GM12878 (cell line): ENCODE results near the gene MYH9. TPM values are rescaled to one million over a fixed set of nuclear protein-coding genes. Genes with fewer than 3 reads are reported as not detected.

Experiments
- ATAC-seq: fragments of 200-7000 bp; cut with Tn5 transposase; 3 replicates; pipeline ENCODE4 v1.9.1; 2020; ENCODE audit warnings: mild to moderate bottlenecking, moderate library complexity
- BruUV-seq: library from RNA; stranded (reverse); fragments of 400-500 nt; replicated peaks from 2 replicates; lab custom pipeline; 2021; lab: Mats Ljungman, UMichigan
- CTCF ChIA-PET: fragments of 300-600 bp; sonication (Branson Sonifier 250); formaldehyde crosslinking; extraction: SDS; loops from one replicate; lab custom pipeline; 2021; ENCODE audit warnings: inconsistent platforms; lab: Yijun Ruan, JAX
- POLR2A ChIA-PET: fragments of 350-600 bp; formaldehyde crosslinking; extraction: SDS; loops from one replicate; lab custom pipeline; 2021; ENCODE audit warnings: inconsistent platforms; lab: Charles Lee
- RAD21 ChIA-PET: fragments of 300-600 bp; sonication (Branson Sonifier 250); formaldehyde crosslinking; loops from one replicate; lab custom pipeline; 2023; ENCODE audit warnings: antibody characterized with exemption; ENCODE audit not compliant: unreplicated experiment; lab: Charles Lee
- SMC1A ChIA-PET: fragments of 300-600 bp; sonication (Branson Sonifier 250); formaldehyde crosslinking; loops from one replicate; lab custom pipeline; 2023; ENCODE audit not compliant: unreplicated experiment, uncharacterized antibody; lab: Charles Lee
- DNase-seq: peaks from one replicate; pipeline ENCODE4 v3.0.0-alpha.2; 2011; ENCODE audit warnings: low read depth, low spot score
- FAIRE-seq: peaks from 3 replicates; lab custom pipeline; 2011; peaks lifted over from hg19 to GRCh38; lab: Jason Lieb, UNC
- H2AFZ ChIP-seq: 2 replicates; pipeline ENCODE4 v1.6.0; 2011; ENCODE audit warnings: low read depth, low read length, control low read depth; ENCODE audit not compliant: control insufficient read depth
- H3K27ac ChIP-seq: 2 replicates; pipeline ENCODE4 v1.5.1; 2011; ENCODE audit warnings: control low read depth; ENCODE audit not compliant: control insufficient read depth, insufficient read depth
- H3K27me3 ChIP-seq, 2 experiments: replicated peaks in 1 of 2; 2 replicates each; pipeline versions ENCODE4 v1.6.0 to v1.6.1; 2011; ENCODE audit warnings: low read length in 1 of 2; ENCODE audit not compliant: control insufficient read depth in 2 of 2, insufficient read depth in 2 of 2
- H3K36me3 ChIP-seq, 2 experiments: 2 replicates each; pipeline ENCODE4 v1.5.1; 2011; ENCODE audit warnings: low read length in 1 of 2; ENCODE audit not compliant: control insufficient read depth in 2 of 2, insufficient read depth in 2 of 2
- H3K4me1 ChIP-seq: 2 replicates; pipeline ENCODE4 v1.6.1; 2011; ENCODE audit warnings: mild to moderate bottlenecking, low read length, moderate library complexity, mixed read lengths; ENCODE audit not compliant: control insufficient read depth, insufficient read depth
- H3K4me2 ChIP-seq: 2 replicates; pipeline ENCODE4 v1.6.0; 2011; ENCODE audit warnings: control low read depth; ENCODE audit not compliant: control insufficient read depth, insufficient read depth
- H3K4me3 ChIP-seq: fragments of 200-600 bp; sonication (generic); 2 replicates; pipeline ENCODE4 v1.5.1; 2016
- H3K79me2 ChIP-seq: 2 replicates; pipeline ENCODE4 v1.6.0; 2011; ENCODE audit warnings: low read length; ENCODE audit not compliant: control insufficient read depth, insufficient read depth
- H3K9ac ChIP-seq: 2 replicates; pipeline ENCODE4 v1.8.0; 2011; ENCODE audit warnings: low read length, control low read depth, mixed read lengths; ENCODE audit not compliant: control insufficient read depth, insufficient read depth
- H3K9me3 ChIP-seq: replicated peaks from 3 replicates; pipeline ENCODE4 v1.5.1; 2011; ENCODE audit warnings: mild to moderate bottlenecking, low read length; ENCODE audit not compliant: control insufficient read depth, insufficient read depth
- H4K20me1 ChIP-seq: 2 replicates; pipeline ENCODE4 v1.6.0; 2011; ENCODE audit not compliant: control insufficient read depth, insufficient read depth
- BHLHE40 ChIP-seq, 2 experiments: fragments of 450-650 bp in 1 of 2; IDR thresholded peaks; 2 replicates each; pipeline ENCODE4 v1.6.1; 2011 to 2017; ENCODE audit warnings: low read depth in 2 of 2, borderline replicate concordance in 1 of 2, improper control_type of control experiment in 1 of 2, low read length in 1 of 2, mild to moderate bottlenecking in 1 of 2
- CBX5 ChIP-seq: sonication (generic); IDR thresholded peaks from 2 replicates; pipeline ENCODE4 v1.6.1; 2016; ENCODE audit warnings: low read depth, moderate library complexity, mild to moderate bottlenecking, inconsistent platforms
- EED ChIP-seq: sonication (generic); IDR thresholded peaks from 2 replicates; pipeline ENCODE4 v1.6.1; 2016; ENCODE audit warnings: antibody characterized with exemption, low read depth
- IKZF1 ChIP-seq: fragments of 450-650 bp; conservative IDR thresholded peaks from 2 replicates; pipeline ENCODE4 v1.6.1; 2017; ENCODE audit warnings: antibody characterized with exemption, mild to moderate bottlenecking
- NKRF ChIP-seq: fragments of 450-650 bp; conservative IDR thresholded peaks from 2 replicates; pipeline ENCODE4 v1.6.1; 2017; ENCODE audit warnings: mild to moderate bottlenecking, moderate library complexity
- POLR2AphosphoS5 ChIP-seq: IDR thresholded peaks from 2 replicates; pipeline ENCODE4 v1.6.1; 2011; ENCODE audit warnings: mild to moderate bottlenecking, low read length, inconsistent platforms
- RAD51 ChIP-seq: fragments of 450-650 bp; IDR thresholded peaks from 2 replicates; pipeline ENCODE4 v1.6.1; 2016; ENCODE audit warnings: moderate library complexity, mild to moderate bottlenecking, inconsistent platforms
- RELB ChIP-seq: fragments of 450-650 bp; IDR thresholded peaks from 2 replicates; pipeline ENCODE4 v1.6.1; 2017; ENCODE audit warnings: low read depth, mild to moderate bottlenecking, moderate library complexity
- RUNX3 ChIP-seq: IDR thresholded peaks from 2 replicates; pipeline ENCODE4 v1.6.1; 2012; ENCODE audit warnings: low read length, inconsistent platforms
- SKIL ChIP-seq: fragments of 450-650 bp; IDR thresholded peaks from 2 replicates; pipeline ENCODE4 v1.6.1; 2017; ENCODE audit warnings: mild to moderate bottlenecking, low read depth, inconsistent platforms; ENCODE audit not compliant: poor library complexity, severe bottlenecking
- SREBF2 ChIP-seq: IDR thresholded peaks from 2 replicates; pipeline ENCODE4 v1.6.1; 2012; ENCODE audit warnings: mild to moderate bottlenecking, low read length
- USF1 ChIP-seq: IDR thresholded peaks from 2 replicates; pipeline ENCODE4 v1.6.1; 2011; ENCODE audit warnings: borderline replicate concordance, low read depth, mild to moderate bottlenecking, moderate library complexity, mixed read lengths, low read length; ENCODE audit not compliant: insufficient read depth; ENCODE audit errors: extremely low read length
- whole genome bisulfite sequencing: methylation state at CpG from one replicate; pipeline ENCODE4 v1.1.6; 2016; ENCODE audit warnings: low lambda C conversion rate; ENCODE audit not compliant: insufficient replicate concordance, insufficient coverage; ENCODE audit errors: missing lambda C conversion rate; 5-methylcytosine and 5-hydroxymethylcytosine counted together
- in situ Hi-C: fragments of 300-500 bp; cut with MboI; formaldehyde crosslinking; loops from 9 replicates; pipeline ENCODE4 v1.14.3; 2018; ENCODE audit warnings: mixed read lengths
- intact Hi-C: fragments of 100-400 bp; cut with micrococcal nuclease; formaldehyde crosslinking; loops from one replicate; pipeline ENCODE4 v1.14.2; 2022; ENCODE audit not compliant: unreplicated experiment
- polyA plus RNA-seq, 11 experiments: library from polyadenylated mRNA; depleted of rRNA in 4 of 11; unstranded in 6 of 11; stranded (reverse) in 5 of 11; fragments of >200 nt; fragmentation: Nextera tagmentation in 4 of 11; fragmentation: Illumina TruSeq in 1 of 11; extraction: Ambion mirVana in 4 of 11; extraction: Trizol in 1 of 11; gene quantifications; 1 replicate in 1 of 11; 2 replicates in 10 of 11; pipeline versions ENCODE4 v1.2.1 to v1.2.3, GENCODE V29; 2011 to 2016; ENCODE audit warnings: inconsistent platforms in 2 of 11, missing spikeins in 2 of 11, low read depth in 1 of 11
- total RNA-seq, 4 experiments: library from RNA; depleted of rRNA in 3 of 4; stranded (reverse); fragments of >200 nt in 3 of 4; fragmentation: Illumina TruSeq in 1 of 4; extraction: Trizol in 1 of 4; gene quantifications; 2 replicates each; pipeline versions ENCODE4 v1.2.1 to v1.2.3, GENCODE V29; 2013 to 2021

MYH9 gene
- total and polyA plus RNA-seq, 10 of the 15 experiments (the other 5 are each of a cell fraction or from before 2014, with no cell fraction given), result 5.1 to 525 (median 145) TPM

GRCh38 chr22:36419177-36419911, 31.6 kb upstream of the MYH9 start:
- peak; percentile 72 for ATAC-seq
- peak overlapping the region; percentile 61; the same call in 1 of the 2 replicates for H3K4me3 ChIP-seq
- intact Hi-C loops (no loop called here), in situ Hi-C loops (no loop called here)
- H3K4me2 ChIP-seq, result peak overlapping the region; percentile 94
- H3K9me3 ChIP-seq, result no peaks in the 10 kb centered on the region
- peaks cover 27% of the 10 kb centered on the region for H3K4me1 ChIP-seq
- no peaks in the 10 kb centered on the region for H4K20me1 ChIP-seq
- peak overlapping the region; percentile 64; the same call in 1 of the 2 replicates for H3K27ac ChIP-seq
- no peaks in the 10 kb centered on the region for H3K27me3 ChIP-seq
- DNase-seq, result no peak
- peak overlapping the region; percentile 10; the same call in 1 of the 2 replicates for H3K9ac ChIP-seq
- SMC1A ChIA-PET, result no interaction called here
- no peak for FAIRE-seq
- POLR2A ChIA-PET, result interaction anchor here (0.6 to 0.7 kb wide), 2 partner anchors 52 to 65 kb away, joined by 4 to 7 read pairs; no protein-coding TSS in a partner anchor
- no peaks in the 10 kb centered on the region for H3K36me3 ChIP-seq
- RAD21 ChIA-PET, result interaction anchor here (1.0 kb wide), 1 partner anchor 31 kb away, joined by 3 read pairs; the partner anchor contains the start of gene MYH9
- H2AFZ ChIP-seq, result peak overlapping the region; percentile 75
- CTCF ChIA-PET, result interaction anchor here (1.0 kb wide), 1 partner anchor 34 kb away, joined by 3 read pairs; no protein-coding TSS in a partner anchor
- H3K79me2 ChIP-seq, result no peaks in the 10 kb centered on the region
- no TSS peak for BruUV-seq
- 24% methylated on average over 13 of the region's 13 CpGs for WGBS
- TF ChIP-seq RUNX3 (peak; percentile 80), SKIL (peak; percentile 31), SREBF2 (no peak), IKZF1 (peak; percentile 36; the same call in 1 of the 2 replicates), EED (0 out of 2 replicates have a peak, but pooled peaks have one; percentile 35), USF1 (peak; percentile 23), BHLHE40 (IDR thresholded peaks at IDR 0.05; ENCODE audit: borderline replicate concordance in 1 of 2, low read depth in 2 of 2, low read length in 1 of 2) (peak in 1 of 2 experiments; percentile 55; a peak in 2 of 4 replicates), NKRF (no peak), CBX5 (no peak), RELB (0 out of 2 replicates have a peak, but pooled peaks have one; percentile 21), POLR2AphosphoS5 (no peak), RAD51 (peak; percentile 70; the same call in 1 of the 2 replicates)
